Aorta (tissue), 5 donors: ENCODE measurements around the gene ADGRG2. TPM values are rescaled to one million over a fixed set of nuclear protein-coding genes. Genes with fewer than 3 reads are reported as not detected.

Source experiments
- ATAC-seq: fragments of 200-7000 bp; cut with Tn5 transposase; one replicate; pipeline ENCODE4 v1.9.1; 2022; ENCODE audit warnings: moderate library complexity; ENCODE audit not compliant: low FRiP score
- DNase-seq, 2 donors: peaks; one replicate each; pipeline ENCODE4 v3.0.0-alpha.2; 2020
- H3K27ac ChIP-seq, 2 donors: one replicate each; pipeline ENCODE4 v1.5.1; 2013; ENCODE audit warnings: low read length in 2 of 2, mild to moderate bottlenecking in 2 of 2, moderate library complexity in 2 of 2, control low read depth in 1 of 2, inconsistent platforms in 1 of 2, low read depth in 1 of 2
- H3K27me3 ChIP-seq, 2 donors: one replicate each; pipeline ENCODE4 v1.6.1; 2013; ENCODE audit warnings: control low read depth in 1 of 2, low read length in 1 of 2, mild to moderate bottlenecking in 1 of 2, moderate library complexity in 1 of 2; ENCODE audit not compliant: insufficient read depth in 2 of 2, control insufficient read depth in 1 of 2
- H3K36me3 ChIP-seq, 2 donors: one replicate each; pipeline ENCODE4 v1.6.1; 2013; ENCODE audit warnings: control low read depth in 1 of 2, low read length in 1 of 2, mild to moderate bottlenecking in 1 of 2; ENCODE audit not compliant: insufficient read depth in 2 of 2, control insufficient read depth in 1 of 2
- H3K4me1 ChIP-seq, 2 donors: one replicate each; pipeline ENCODE4 v1.6.1; 2013; ENCODE audit warnings: low read length in 2 of 2, control low read depth in 1 of 2, mild to moderate bottlenecking in 1 of 2, moderate library complexity in 1 of 2; ENCODE audit not compliant: insufficient read depth in 2 of 2, control insufficient read depth in 1 of 2
- H3K4me3 ChIP-seq, 2 donors: one replicate each; pipeline ENCODE4 v1.5.1; 2013; ENCODE audit warnings: low read length in 2 of 2, control low read depth in 1 of 2, mild to moderate bottlenecking in 1 of 2
- H3K9me3 ChIP-seq: one replicate; pipeline ENCODE4 v1.6.1; 2013; ENCODE audit warnings: mild to moderate bottlenecking, low read length; ENCODE audit not compliant: control insufficient read depth
- WGBS, 2 donors: extraction: QIAGEN DNeasy Blood & Tissue Kit; methylation state at CpG; one replicate each; pipeline ENCODE4 v1.1.7; 2013; 5-methylcytosine and 5-hydroxymethylcytosine counted together
- intact Hi-C, 2 donors: fragments of 100-400 bp; cut with DNase I; formaldehyde crosslinking; loops; one replicate each; pipeline versions ENCODE4 v1.14.2 to v1.15.0; 2022
- long read RNA-seq, 2 donors: library from polyadenylated mRNA; unstranded; transcript quantifications; one replicate each; pipeline ENCODE4 v2.0.0, GENCODE V29; 2020 to 2021
- polyA plus RNA-seq, 2 donors: library from polyadenylated mRNA; stranded (reverse); fragments of 200-250 nt; gene quantifications; one replicate each; pipeline ENCODE4 v1.2.3, GENCODE V29; 2013
- total RNA-seq, 2 donors: library from RNA; stranded (reverse); fragmentation: NEBNext Ultra II Directional; extraction: Animal tissue kit (Norgen Biotek cat#: 25700); gene quantifications; one replicate each; pipeline ENCODE4 v1.2.1, GENCODE V29; 2021
- donor health status: healthy with polysubstance abuse.
- donor health status: Bipolar disorder and iron deficiency.
- donor health status: DM: no; HTN: no; CAD: no.
- donor health status: DM: no; HTN: no; CAD: no.
- donor health status: DM: yes; HTN: yes; CAD: no.

ADGRG2 gene, protein sequence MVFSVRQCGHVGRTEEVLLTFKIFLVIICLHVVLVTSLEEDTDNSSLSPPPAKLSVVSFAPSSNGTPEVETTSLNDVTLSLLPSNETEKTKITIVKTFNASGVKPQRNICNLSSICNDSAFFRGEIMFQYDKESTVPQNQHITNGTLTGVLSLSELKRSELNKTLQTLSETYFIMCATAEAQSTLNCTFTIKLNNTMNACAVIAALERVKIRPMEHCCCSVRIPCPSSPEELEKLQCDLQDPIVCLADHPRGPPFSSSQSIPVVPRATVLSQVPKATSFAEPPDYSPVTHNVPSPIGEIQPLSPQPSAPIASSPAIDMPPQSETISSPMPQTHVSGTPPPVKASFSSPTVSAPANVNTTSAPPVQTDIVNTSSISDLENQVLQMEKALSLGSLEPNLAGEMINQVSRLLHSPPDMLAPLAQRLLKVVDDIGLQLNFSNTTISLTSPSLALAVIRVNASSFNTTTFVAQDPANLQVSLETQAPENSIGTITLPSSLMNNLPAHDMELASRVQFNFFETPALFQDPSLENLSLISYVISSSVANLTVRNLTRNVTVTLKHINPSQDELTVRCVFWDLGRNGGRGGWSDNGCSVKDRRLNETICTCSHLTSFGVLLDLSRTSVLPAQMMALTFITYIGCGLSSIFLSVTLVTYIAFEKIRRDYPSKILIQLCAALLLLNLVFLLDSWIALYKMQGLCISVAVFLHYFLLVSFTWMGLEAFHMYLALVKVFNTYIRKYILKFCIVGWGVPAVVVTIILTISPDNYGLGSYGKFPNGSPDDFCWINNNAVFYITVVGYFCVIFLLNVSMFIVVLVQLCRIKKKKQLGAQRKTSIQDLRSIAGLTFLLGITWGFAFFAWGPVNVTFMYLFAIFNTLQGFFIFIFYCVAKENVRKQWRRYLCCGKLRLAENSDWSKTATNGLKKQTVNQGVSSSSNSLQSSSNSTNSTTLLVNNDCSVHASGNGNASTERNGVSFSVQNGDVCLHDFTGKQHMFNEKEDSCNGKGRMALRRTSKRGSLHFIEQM
- total RNA-seq, result 1 to 10 TPM; 1.7 to 4.3 TPM
- polyA plus RNA-seq, result under 1 TPM; 0.41 to 0.50 TPM
- long read RNA-seq, donor 1, partial matches to known transcripts, result 1 of 12 reads
- long read RNA-seq, donor 1, other reads (novel, unspliced or antisense), result 11 of 12 reads
- long read RNA-seq, donor 2, partial matches to known transcripts, result 0 of 9 reads
- long read RNA-seq, donor 2, other reads (novel, unspliced or antisense), result 9 of 9 reads

DNA sequence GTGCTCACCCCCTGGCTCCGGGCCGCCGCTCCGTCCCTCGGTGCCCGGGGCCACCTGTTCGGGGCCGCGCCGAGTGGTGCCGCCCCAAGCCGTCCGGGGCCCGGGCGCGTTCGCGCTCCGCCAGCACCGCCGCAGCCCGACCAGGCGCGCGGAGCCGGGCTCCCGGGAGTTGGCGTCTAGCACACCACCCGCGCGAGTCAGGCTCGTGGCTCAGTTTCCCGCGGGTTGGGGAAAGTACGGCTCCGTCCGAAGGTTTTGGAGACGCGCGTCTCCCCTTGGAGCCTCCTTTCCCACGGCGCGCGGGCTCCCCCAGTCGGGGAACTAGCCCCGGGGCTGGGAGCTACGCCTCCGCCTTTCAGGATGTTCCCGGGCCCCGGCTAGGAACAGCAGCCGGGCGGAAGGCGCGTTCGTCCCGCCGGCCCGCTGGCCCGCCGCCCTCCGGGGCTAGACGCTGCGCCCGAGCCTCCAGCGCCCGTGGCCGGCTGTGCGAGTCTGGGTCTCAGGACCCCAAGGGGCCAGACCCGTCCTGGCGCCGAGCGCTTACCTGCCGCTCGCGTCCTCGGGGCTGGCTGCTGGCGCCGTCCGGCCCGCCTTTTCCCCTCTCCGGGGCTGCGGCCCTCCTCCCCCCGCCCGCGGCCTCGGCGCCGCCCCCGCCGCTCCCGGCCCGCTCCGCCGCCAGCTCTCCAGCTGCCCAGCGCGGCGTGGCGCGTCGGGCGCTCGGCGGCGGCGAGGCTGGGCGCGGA is at the start of gene ADGRG2:
ADGRG2 (minus strand) TSS at position 571 of the 743 bp plus-strand sequence. CDS start 53,634 bp downstream, outside the sequence.
- intact Hi-C loops, result loop anchor here in 1 of 2 donors (10.0 kb wide), 2 partner anchors 183 to 727 kb away; no protein-coding TSS in a partner anchor
- Histone ChIP-seq H3K27me3 (no peaks in the 10 kb centered on the region), H3K4me3 (peak within 1 kb of the TSS; percentile 28 to 47), H3K27ac (no peak within 1 kb of the TSS), H3K9me3 (no peaks in the 10 kb centered on the region), H3K4me1 (no peaks in the 10 kb centered on the region), H3K36me3 (no peaks in the 10 kb centered on the region)
- WGBS, 2 donors, result 0 to 14% methylated on average over 73 to 107 of the region's 107 CpGs
- peak; percentile 68 for ATAC-seq
- peak; percentile 58 to 85 for DNase-seq

- H3K36me3 ChIP-seq, result no peaks in the 10 kb centered on the region
- 81 to 90% methylated on average over 5 of the region's 5 CpGs for WGBS, 2 donors
Measured at GRCh38 chrX:19168609-19169008, 46.3 kb upstream of the ADGRG2 start.

DNA sequence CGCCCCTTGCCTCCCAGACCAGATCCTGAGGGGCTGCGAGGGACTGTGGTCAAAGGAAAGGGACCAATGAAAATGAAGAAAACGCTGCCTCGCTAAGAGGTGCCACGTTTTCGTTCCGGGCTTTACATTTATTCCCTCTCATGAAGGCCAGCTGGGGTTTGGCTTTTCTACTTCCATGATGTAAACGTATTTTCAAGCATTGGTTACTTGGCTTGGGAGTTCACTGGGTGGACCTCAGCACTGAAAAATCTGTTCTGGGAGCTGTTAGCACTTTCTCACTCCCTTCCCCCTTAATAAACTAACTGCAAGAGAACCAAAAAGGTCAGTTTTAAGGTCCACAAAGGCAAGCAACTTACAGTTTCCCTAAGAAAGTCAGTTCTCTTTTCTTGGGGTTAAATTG is 40.6 kb upstream of the ADGRG2 start:
- no peaks in the 10 kb centered on the region for H3K4me1 ChIP-seq
- H3K27ac ChIP-seq, result no peak overlapping the region
- no peak overlapping the region for H3K4me3 ChIP-seq
- ATAC-seq (no peak), DNase-seq (no peak)
- no peaks in the 10 kb centered on the region for H3K27me3 ChIP-seq
- no peaks in the 10 kb centered on the region for H3K36me3 ChIP-seq
- intact Hi-C loops, result no loop called here
- H3K9me3 ChIP-seq, result no peaks in the 10 kb centered on the region
- WGBS, 2 donors, result 67 to 81% methylated on average over 8 of the region's 8 CpGs

More at GRCh38 chrX:19168609-19169008, 46.3 kb upstream of the ADGRG2 start:
- Histone ChIP-seq H3K4me1 (no peaks in the 10 kb centered on the region), H3K9me3 (no peaks in the 10 kb centered on the region), H3K4me3 (no peak overlapping the region), H3K27me3 (no peaks in the 10 kb centered on the region), H3K27ac (no peak overlapping the region)
- ATAC-seq (no peak), DNase-seq (no peak)
- intact Hi-C loops, result no loop called here

GRCh38 chrX:19156186-19156585 is 33.9 kb upstream of the ADGRG2 start:
- DNase-seq (no peak), ATAC-seq (no peak)
- Histone ChIP-seq H3K27me3 (no peaks in the 10 kb centered on the region), H3K4me1 (no peaks in the 10 kb centered on the region), H3K9me3 (no peaks in the 10 kb centered on the region), H3K36me3 (no peaks in the 10 kb centered on the region), H3K4me3 (no peak overlapping the region), H3K27ac (no peak overlapping the region)
- intact Hi-C loops, result no loop called here
- 35% methylated on average over 4 of the region's 4 CpGs for WGBS, 2 donors

GRCh38 chrX:19152762-19153161 is 30.5 kb upstream of the ADGRG2 start:
- WGBS, 2 donors, result 55 to 58% methylated on average over 2 of the region's 2 CpGs
- no peaks in the 10 kb centered on the region for H3K9me3 ChIP-seq
- no peaks in the 10 kb centered on the region for H3K4me1 ChIP-seq
- no peaks in the 10 kb centered on the region for H3K27me3 ChIP-seq
- H3K36me3 ChIP-seq, result no peaks in the 10 kb centered on the region
- DNase-seq (no peak), ATAC-seq (no peak)
- no peak overlapping the region for H3K4me3 ChIP-seq
- intact Hi-C loops, result no loop called here
- no peak overlapping the region for H3K27ac ChIP-seq

GRCh38 chrX:19137067-19137466 is 14.8 kb upstream of the ADGRG2 start:
- intact Hi-C loops, result no loop called here

GRCh38 chrX:19133784-19134183 is 11.5 kb upstream of the ADGRG2 start:
- DNase-seq (no peak), ATAC-seq (peak; percentile 22)
- Histone ChIP-seq H3K9me3 (no peaks in the 10 kb centered on the region), H3K36me3 (no peaks in the 10 kb centered on the region), H3K4me1 (no peaks in the 10 kb centered on the region), H3K27ac (no peak overlapping the region), H3K27me3 (no peaks in the 10 kb centered on the region), H3K4me3 (no peak overlapping the region)
- intact Hi-C loops, result no loop called here
- WGBS, 2 donors, result 84 to 89% methylated on average over 5 of the region's 5 CpGs

More at GRCh38 chrX:19137067-19137466, 14.8 kb upstream of the ADGRG2 start:
- ATAC-seq, result no peak
- WGBS, 2 donors, result 37 to 52% methylated on average over 2 of the region's 2 CpGs
- Histone ChIP-seq H3K27ac (no peak overlapping the region), H3K36me3 (no peaks in the 10 kb centered on the region), H3K27me3 (no peaks in the 10 kb centered on the region), H3K4me3 (no peak overlapping the region), H3K4me1 (no peaks in the 10 kb centered on the region), H3K9me3 (no peaks in the 10 kb centered on the region)
- DNase-seq, result no peak

- H3K27me3 ChIP-seq, result no peaks in the 10 kb centered on the region
- DNase-seq (no peak), ATAC-seq (peak; percentile 11)
- intact Hi-C loops, result no loop called here
- H3K36me3 ChIP-seq, result no peaks in the 10 kb centered on the region
- no peak overlapping the region for H3K27ac ChIP-seq
- no peaks in the 10 kb centered on the region for H3K9me3 ChIP-seq
- no peak overlapping the region for H3K4me3 ChIP-seq
- no peaks in the 10 kb centered on the region for H3K4me1 ChIP-seq
- WGBS, 2 donors, result 19 to 28% methylated on average over 2 of the region's 2 CpGs
Measured at GRCh38 chrX:19133231-19133630, 11.0 kb upstream of the ADGRG2 start.
